GM12891 (cell line): Measurements from ENCODE around the gene CDC37L1.
"Not testable (repeated sequence)": the region's sequence is repeated elsewhere in the genome, so short reads cannot be mapped to it uniquely, and the experiment has no call there.

Experiments used
- PAX5 ChIP-seq: IDR thresholded peaks from 2 replicates; pipeline ENCODE4 v1.6.1; 2011; ENCODE audit warnings: low read length, moderate library complexity, mild to moderate bottlenecking; ENCODE audit not compliant: insufficient read depth, severe bottlenecking
- POLR2A ChIP-seq: IDR thresholded peaks from 2 replicates; pipeline ENCODE4 v1.6.1; 2011; ENCODE audit warnings: low read depth, low read length, control low read depth
- POLR2AphosphoS5 ChIP-seq: IDR thresholded peaks from 2 replicates; pipeline ENCODE4 v1.6.1; 2011; ENCODE audit warnings: low read depth, low read length, control low read depth
- SPI1 ChIP-seq: IDR thresholded peaks from 2 replicates; pipeline ENCODE4 v1.6.1; 2011; ENCODE audit warnings: low read depth, low read length, control low read depth
- TAF1 ChIP-seq: IDR thresholded peaks from 2 replicates; pipeline ENCODE4 v1.6.1; 2011; ENCODE audit warnings: low read depth, low read length, control low read depth

DNA sequence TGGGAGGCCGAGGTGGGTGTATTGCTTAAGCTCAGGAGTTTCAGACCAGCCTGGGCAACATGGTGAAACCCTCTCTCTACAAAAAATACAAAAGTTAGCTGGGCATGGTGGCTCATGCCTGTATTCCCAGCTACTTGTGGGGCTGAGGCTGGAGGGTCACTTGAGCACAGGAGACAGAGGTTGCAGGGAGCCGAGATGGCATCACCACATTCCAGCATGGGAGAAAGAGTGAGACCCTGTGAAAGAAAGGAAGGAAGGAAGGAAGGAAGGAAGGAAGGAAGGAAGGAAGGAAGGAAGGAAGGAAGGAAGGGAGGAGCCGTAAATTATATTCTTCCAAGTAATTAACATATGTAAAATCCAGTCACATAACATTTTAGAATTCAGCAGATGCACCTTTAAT, 23.2 kb upstream of the CDC37L1 start:
- not testable (repeated sequence) for TF ChIP-seq POLR2A, PAX5, POLR2AphosphoS5, TAF1, SPI1
